Fibroblast of lung (primary cell): Measurements from ENCODE around the gene TUBB8B. TPM values are rescaled to one million over a fixed set of nuclear protein-coding genes. Genes with fewer than 3 reads are reported as not detected.
"Not testable (repeated sequence)": the region's sequence is repeated elsewhere in the genome, so short reads cannot be mapped to it uniquely, and the experiment has no call there.

Source experiments
- DNase-seq, 2 donors: peaks; one replicate each; pipeline versions ENCODE4 v3.0.0 to v3.0.0-alpha.2; 2010; ENCODE audit warnings: low read depth in 2 of 2
- H2AFZ ChIP-seq: 2 replicates; pipeline ENCODE4 v1.5.1; 2012; ENCODE audit warnings: low read length, control low read depth, inconsistent platforms
- H3K27ac ChIP-seq: 2 replicates; pipeline ENCODE4 v1.5.1; 2011; ENCODE audit warnings: low read length, control low read depth; ENCODE audit not compliant: insufficient read depth
- H3K27me3 ChIP-seq: 2 replicates; pipeline ENCODE4 v1.5.1; 2011; ENCODE audit warnings: mild to moderate bottlenecking, low read length; ENCODE audit not compliant: control insufficient read depth, insufficient read depth
- H3K36me3 ChIP-seq: 2 replicates; pipeline ENCODE4 v1.5.1; 2011; ENCODE audit warnings: low read length; ENCODE audit not compliant: control insufficient read depth, insufficient read depth
- H3K4me1 ChIP-seq: 2 replicates; pipeline ENCODE4 v1.5.1; 2011; ENCODE audit warnings: low read length; ENCODE audit not compliant: control insufficient read depth, insufficient read depth; ENCODE audit errors: extremely low read depth
- H3K4me2 ChIP-seq: 2 replicates; pipeline ENCODE4 v1.5.1; 2011; ENCODE audit warnings: low read length, control low read depth; ENCODE audit not compliant: insufficient read depth; ENCODE audit errors: extremely low read depth
- H3K4me3 ChIP-seq, 4 experiments: fragments of 200-600 bp in 1 of 4; sonication (generic) in 1 of 4; replicated peaks in 1 of 4; 2 replicates each; pipeline ENCODE4 v1.5.1; 2011 to 2016; ENCODE audit warnings: low read length in 4 of 4, low read depth in 3 of 4, mild to moderate bottlenecking in 3 of 4, control low read depth in 2 of 4, inconsistent platforms in 1 of 4, mixed read lengths in 1 of 4; ENCODE audit not compliant: insufficient read depth in 1 of 4; ENCODE audit errors: control extremely low read depth in 1 of 4
- H3K79me2 ChIP-seq: 2 replicates; pipeline ENCODE4 v1.5.1; 2012; ENCODE audit warnings: mild to moderate bottlenecking, low read length, inconsistent platforms; ENCODE audit not compliant: control insufficient read depth, insufficient read depth
- H3K9ac ChIP-seq: 2 replicates; pipeline ENCODE4 v1.5.1; 2011; ENCODE audit warnings: mild to moderate bottlenecking, low read length, control low read depth; ENCODE audit not compliant: insufficient read depth
- H3K9me3 ChIP-seq: 2 replicates; pipeline ENCODE4 v1.5.1; 2012; ENCODE audit warnings: low read depth, low read length; ENCODE audit not compliant: control insufficient read depth, insufficient read depth
- H4K20me1 ChIP-seq: 2 replicates; pipeline ENCODE4 v1.5.1; 2011; ENCODE audit warnings: low read length; ENCODE audit not compliant: control insufficient read depth, insufficient read depth; ENCODE audit errors: extremely low read depth
- polyA plus RNA-seq, 2 donors: library from polyadenylated mRNA; depleted of rRNA in 1 of 2; stranded (reverse) in 1 of 2; unstranded in 1 of 2; fragments of >200 nt; gene quantifications; 2 replicates each; pipeline ENCODE4 v1.2.1, GENCODE V29; 2011 to 2012; ENCODE audit warnings: missing spikeins in 1 of 2
- total RNA-seq: library from RNA; depleted of rRNA; stranded (reverse); fragments of >200 nt; gene quantifications from 2 replicates; pipeline ENCODE4 v1.2.1, GENCODE V29; 2014

The TUBB8B gene
- total and polyA plus RNA-seq, 2 donors (not counting 1 experiment from before 2014, with no cell fraction given): 0.11 TPM; not detected in 1

- H3K27ac ChIP-seq, H3K4me2 ChIP-seq, H3K4me1 ChIP-seq, H3K79me2 ChIP-seq, H4K20me1 ChIP-seq, H3K9me3 ChIP-seq, H3K36me3 ChIP-seq, H3K9ac ChIP-seq, H2AFZ ChIP-seq, DNase-seq, H3K4me3 ChIP-seq, H3K27me3 ChIP-seq: not testable (repeated sequence)
Observed at GRCh38 chr18:91561-91960, 42.1 kb upstream of the TUBB8B start.

GRCh38 chr18:90396-91193 lies 41.2 kb upstream of the TUBB8B start:
- not testable (repeated sequence) for DNase-seq, H3K27ac ChIP-seq, H3K9me3 ChIP-seq, H3K79me2 ChIP-seq, H3K4me1 ChIP-seq, H4K20me1 ChIP-seq, H3K36me3 ChIP-seq, H3K27me3 ChIP-seq, H3K4me2 ChIP-seq, H2AFZ ChIP-seq, H3K9ac ChIP-seq, H3K4me3 ChIP-seq

GRCh38 chr18:89124-89523 lies 39.7 kb upstream of the TUBB8B start:
- H3K4me1 ChIP-seq, H3K36me3 ChIP-seq, H3K4me3 ChIP-seq, DNase-seq, H4K20me1 ChIP-seq, H3K9me3 ChIP-seq, H3K27ac ChIP-seq, H2AFZ ChIP-seq, H3K4me2 ChIP-seq, H3K79me2 ChIP-seq, H3K27me3 ChIP-seq, H3K9ac ChIP-seq: not testable (repeated sequence)

- not testable (repeated sequence) for DNase-seq, H3K9me3 ChIP-seq, H3K4me1 ChIP-seq, H3K36me3 ChIP-seq, H4K20me1 ChIP-seq, H3K4me2 ChIP-seq, H3K27me3 ChIP-seq, H3K79me2 ChIP-seq, H3K9ac ChIP-seq, H2AFZ ChIP-seq, H3K4me3 ChIP-seq, H3K27ac ChIP-seq
Observed at GRCh38 chr18:84801-85200, 35.4 kb upstream of the TUBB8B start.

DNA sequence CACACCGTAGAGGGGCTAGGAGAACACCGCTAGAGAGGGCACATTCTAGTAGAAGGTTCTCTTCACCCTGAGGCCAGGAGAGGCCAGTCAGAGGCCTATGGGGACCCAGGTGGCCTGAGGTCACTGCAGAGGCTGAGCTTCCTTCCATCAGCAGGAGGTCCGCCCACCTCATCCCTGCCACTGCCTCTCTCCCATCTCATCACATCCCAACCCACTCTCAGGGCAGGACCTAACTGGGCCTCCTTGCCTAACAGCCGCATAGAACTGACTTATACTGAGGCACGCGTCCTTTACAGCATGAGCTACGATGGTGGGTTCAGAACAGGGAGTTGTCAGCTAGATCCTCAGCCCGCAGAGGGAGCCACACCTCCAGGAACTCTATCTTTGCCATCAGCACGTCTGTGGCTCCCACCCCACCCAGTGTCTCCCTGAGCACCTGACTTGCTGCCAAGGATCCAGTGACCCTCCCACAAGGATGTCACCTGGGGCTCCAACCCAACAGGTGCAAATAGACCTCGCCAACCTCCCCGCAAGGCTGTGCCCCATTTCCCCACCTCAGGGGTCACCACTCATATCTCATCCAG lies 33.3 kb upstream of the TUBB8B start:
- H3K9me3 ChIP-seq, H3K36me3 ChIP-seq, DNase-seq, H3K27me3 ChIP-seq, H3K4me1 ChIP-seq, H3K9ac ChIP-seq, H2AFZ ChIP-seq, H3K79me2 ChIP-seq, H4K20me1 ChIP-seq, H3K27ac ChIP-seq, H3K4me2 ChIP-seq, H3K4me3 ChIP-seq: not testable (repeated sequence)

DNA sequence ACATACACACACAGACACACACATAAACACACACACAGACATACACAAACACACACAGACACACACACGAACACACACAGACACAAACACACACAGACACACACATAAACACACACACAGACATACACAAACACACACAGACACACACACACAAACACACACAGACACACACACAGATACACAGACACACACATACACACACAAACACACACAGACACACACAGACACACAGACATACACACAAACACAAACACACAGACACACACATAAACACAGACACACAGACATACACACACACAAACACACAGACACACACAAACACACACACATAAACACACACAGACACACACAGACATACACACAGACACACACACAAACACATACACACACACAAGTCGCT lies 31.5 kb upstream of the TUBB8B start:
- H3K9ac ChIP-seq, H3K4me3 ChIP-seq, H3K9me3 ChIP-seq, H3K27me3 ChIP-seq, H4K20me1 ChIP-seq, H3K4me2 ChIP-seq, H3K27ac ChIP-seq, DNase-seq, H3K36me3 ChIP-seq, H2AFZ ChIP-seq, H3K4me1 ChIP-seq, H3K79me2 ChIP-seq: not testable (repeated sequence)

DNA sequence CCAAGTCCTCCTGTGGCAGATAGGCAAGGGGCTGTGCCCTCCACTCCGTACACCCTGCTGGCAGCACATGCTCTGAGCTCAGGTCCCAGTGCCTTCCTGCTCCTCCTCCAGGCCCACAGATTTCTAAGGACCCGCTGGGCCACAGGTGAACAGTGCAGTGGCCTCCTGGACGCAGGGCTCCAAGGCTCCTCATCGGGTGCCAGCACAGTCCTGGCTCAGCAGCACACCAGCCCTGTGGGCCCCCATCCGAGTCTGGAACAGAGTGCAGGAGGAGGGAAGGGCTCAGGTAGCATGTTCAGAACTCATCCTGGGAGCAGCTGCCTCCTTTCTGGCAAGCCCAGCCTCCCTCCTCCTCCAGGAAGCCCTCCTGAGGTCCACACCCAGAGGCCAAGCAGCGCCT lies 30.8 kb upstream of the TUBB8B start:
- not testable (repeated sequence) for H3K4me1 ChIP-seq, H3K4me3 ChIP-seq, H3K27me3 ChIP-seq, DNase-seq, H3K27ac ChIP-seq, H3K79me2 ChIP-seq, H3K36me3 ChIP-seq, H2AFZ ChIP-seq, H3K9me3 ChIP-seq, H4K20me1 ChIP-seq, H3K4me2 ChIP-seq, H3K9ac ChIP-seq
